SK-N-SH (cell line): ENCODE measurements around the gene MMP14. TPM values are rescaled to one million over a fixed set of nuclear protein-coding genes. Genes with fewer than 3 reads are reported as not detected.

Source experiments
- CTCF ChIA-PET: fragments of 300-600, 350-600 bp; formaldehyde crosslinking; extraction: SDS; loops from one replicate; lab custom pipeline; 2021; lab: Yijun Ruan, JAX
- POLR2A ChIA-PET: fragments of 350-600 bp; sonication (Branson Sonifier 250); formaldehyde crosslinking; extraction: SDS; loops from one replicate; lab custom pipeline; 2020; ENCODE audit warnings: antibody characterized with exemption, inconsistent platforms; lab: Yijun Ruan, JAX
- DNase-seq: peaks from one replicate; pipeline ENCODE4 v3.0.0; 2012
- H2AFZ ChIP-seq: fragments of 200-600 bp; sonication (generic); 2 replicates; pipeline ENCODE4 v1.8.1; 2016; ENCODE audit warnings: antibody characterized with exemption, mild to moderate bottlenecking, low read depth
- H3F3A ChIP-seq: fragments of 200-600 bp; sonication (generic); replicated peaks from 2 replicates; pipeline ENCODE3; 2016; ENCODE audit warnings: antibody characterized with exemption, mild to moderate bottlenecking; ENCODE audit not compliant: insufficient read depth
- H3K27ac ChIP-seq, 2 experiments: fragments of 200-500 bp in 1 of 2; fragments of 200-600 bp in 1 of 2; sonication (Bioruptor generic) in 1 of 2; sonication (generic), shearing (Covaris generic) in 1 of 2; 2 replicates each; pipeline versions ENCODE4 v1.5.1 to v1.6.1; 2014 to 2016; ENCODE audit warnings: low read depth in 2 of 2, inconsistent platforms in 1 of 2, low read length in 1 of 2, mild to moderate bottlenecking in 1 of 2, mixed read lengths in 1 of 2
- H3K27me3 ChIP-seq: fragments of 200-600 bp; sonication (generic), shearing (Covaris generic); 2 replicates; pipeline ENCODE4 v1.6.1; 2016; ENCODE audit warnings: mixed run types; ENCODE audit not compliant: insufficient read depth
- H3K36me3 ChIP-seq, 2 experiments: fragments of 200-500 bp in 1 of 2; fragments of 200-600 bp in 1 of 2; sonication (Bioruptor generic) in 1 of 2; sonication (generic) in 1 of 2; replicated peaks in 1 of 2; 2 replicates each; pipeline versions ENCODE3 to v1.5.1; 2014 to 2016; ENCODE audit warnings: low read length in 1 of 2, mild to moderate bottlenecking in 1 of 2; ENCODE audit not compliant: insufficient read depth in 2 of 2, control insufficient read depth in 1 of 2
- H3K4me1 ChIP-seq, 2 experiments: fragments of 200-500 bp in 1 of 2; fragments of 200-600 bp in 1 of 2; sonication (Bioruptor generic) in 1 of 2; sonication (generic), shearing (Covaris generic) in 1 of 2; 2 replicates each; pipeline versions ENCODE4 v1.5.1 to v1.6.1; 2014 to 2016; ENCODE audit warnings: low read depth in 1 of 2, low read length in 1 of 2, mixed run types in 1 of 2; ENCODE audit not compliant: insufficient read depth in 2 of 2, control insufficient read depth in 1 of 2
- H3K4me2 ChIP-seq: fragments of 200-600 bp; sonication (generic), shearing (Covaris generic); 2 replicates; pipeline ENCODE4 v1.6.1; 2017; ENCODE audit warnings: mixed run types
- H3K4me3 ChIP-seq, 2 experiments: fragments of 200-500 bp in 1 of 2; fragments of 200-600 bp in 1 of 2; sonication (Bioruptor generic) in 1 of 2; sonication (generic), shearing (Covaris generic) in 1 of 2; 2 replicates each; pipeline versions ENCODE4 v1.5.1 to v1.8.1; 2014 to 2016; ENCODE audit warnings: low read depth in 2 of 2, inconsistent platforms in 1 of 2, low read length in 1 of 2, mild to moderate bottlenecking in 1 of 2, mixed read lengths in 1 of 2, moderate library complexity in 1 of 2
- H3K79me2 ChIP-seq: fragments of 200-600 bp; sonication (generic); 2 replicates; pipeline ENCODE4 v1.8.1; 2017; ENCODE audit warnings: mild to moderate bottlenecking; ENCODE audit not compliant: insufficient read depth
- H3K9ac ChIP-seq: fragments of 200-600 bp; sonication (generic); 2 replicates; pipeline ENCODE4 v1.6.1; 2017; ENCODE audit warnings: mixed run types
- H3K9me2 ChIP-seq: fragments of 200-600 bp; sonication (generic); 2 replicates; pipeline ENCODE4 v1.6.1; 2017; ENCODE audit warnings: mixed run types
- H3K9me3 ChIP-seq: fragments of 200-600 bp; sonication (generic); 2 replicates; pipeline ENCODE4 v1.6.1; 2017; ENCODE audit warnings: mixed run types, mild to moderate bottlenecking, moderate library complexity
- H4K20me1 ChIP-seq: fragments of 200-600 bp; sonication (generic); 2 replicates; pipeline ENCODE4 v1.6.1; 2017; ENCODE audit warnings: mild to moderate bottlenecking, mixed run types; ENCODE audit not compliant: insufficient read depth
- CHD2 ChIP-seq: fragments of 150-350 bp; IDR thresholded peaks from 2 replicates; pipeline ENCODE4 v1.6.1; 2018; ENCODE audit warnings: low read length; ENCODE audit not compliant: partially characterized antibody
- ELF1 ChIP-seq: IDR thresholded peaks from 2 replicates; pipeline ENCODE4 v1.4.0; 2012
- FOSL2 ChIP-seq: IDR thresholded peaks from 2 replicates; pipeline ENCODE4 v1.4.0; 2012; ENCODE audit warnings: low read depth, mild to moderate bottlenecking, moderate library complexity, borderline replicate concordance
- FOXM1 ChIP-seq: IDR thresholded peaks from 2 replicates; pipeline ENCODE4 v1.4.0; 2012; ENCODE audit warnings: low read depth, mild to moderate bottlenecking
- GABPA ChIP-seq: IDR thresholded peaks from 2 replicates; pipeline ENCODE4 v1.4.0; 2012; ENCODE audit warnings: low read depth, mild to moderate bottlenecking
- MXI1 ChIP-seq: IDR thresholded peaks from 2 replicates; pipeline ENCODE4 v1.6.1; 2012; ENCODE audit warnings: mild to moderate bottlenecking, low read depth, low read length, improper control_type of control experiment
- NFIC ChIP-seq: IDR thresholded peaks from 2 replicates; pipeline ENCODE4 v1.4.0; 2012; ENCODE audit warnings: borderline replicate concordance
- RAD21 ChIP-seq: IDR thresholded peaks from 2 replicates; pipeline ENCODE4 v1.6.1; 2012; ENCODE audit warnings: mild to moderate bottlenecking, low read length
- RCOR1 ChIP-seq: fragments of 150-350 bp; IDR thresholded peaks from 2 replicates; pipeline ENCODE4 v1.6.1; 2017; ENCODE audit warnings: antibody characterized with exemption, low read length
- RFX5 ChIP-seq: IDR thresholded peaks from 2 replicates; pipeline ENCODE4 v1.6.1; 2012; ENCODE audit warnings: mild to moderate bottlenecking, improper control_type of control experiment, low read length
- RXRA ChIP-seq: IDR thresholded peaks from 2 replicates; pipeline ENCODE4 v1.4.0; 2012; ENCODE audit warnings: low read depth, mild to moderate bottlenecking, borderline replicate concordance
- SIN3A ChIP-seq: IDR thresholded peaks from 2 replicates; pipeline ENCODE4 v1.6.1; 2012; ENCODE audit warnings: low read depth, mild to moderate bottlenecking, low read length, moderate library complexity, borderline replicate concordance
- SMC3 ChIP-seq: IDR thresholded peaks from 2 replicates; pipeline ENCODE4 v1.6.1; 2012; ENCODE audit warnings: low read depth, low read length, improper control_type of control experiment
- TEAD4 ChIP-seq: IDR thresholded peaks from 2 replicates; pipeline ENCODE4 v1.4.0; 2012; ENCODE audit warnings: mild to moderate bottlenecking, borderline replicate concordance; ENCODE audit not compliant: insufficient read depth
- YY1 ChIP-seq: IDR thresholded peaks from 2 replicates; pipeline ENCODE4 v1.4.0; 2012; ENCODE audit warnings: low read depth, mild to moderate bottlenecking
- WGBS: methylation state at CpG from one replicate; pipeline ENCODE4 v1.1.6; 2017; ENCODE audit warnings: low lambda C conversion rate; 5-methylcytosine and 5-hydroxymethylcytosine counted together
- polyA plus RNA-seq, 3 experiments: library from polyadenylated mRNA; depleted of rRNA; stranded (reverse); fragments of >200 nt; gene quantifications; 2 replicates each; pipeline ENCODE4 v1.2.3, GENCODE V29; 2012
- TF ChIP-seq, protein P1 (sequence below): fragments of 200-600 bp; sonication (generic); IDR thresholded peaks from 2 replicates; pipeline ENCODE4 v1.6.1; 2017; ENCODE audit warnings: antibody characterized with exemption, mild to moderate bottlenecking, moderate library complexity
- TF ChIP-seq, protein P2 (sequence below): fragments of 150-350 bp; IDR thresholded peaks from 2 replicates; pipeline ENCODE4 v1.6.1; 2016; ENCODE audit warnings: mild to moderate bottlenecking, low read depth, low read length
- TF ChIP-seq, protein P3 (sequence below): IDR thresholded peaks from 2 replicates; pipeline ENCODE4 v1.4.0; 2012; ENCODE audit warnings: low read depth
- TF ChIP-seq, protein P4 (sequence below): fragments of 150-350 bp; IDR thresholded peaks from 2 replicates; pipeline ENCODE4 v1.6.1; 2017; ENCODE audit warnings: antibody characterized with exemption, low read length, low read depth, borderline replicate concordance
- TF ChIP-seq, protein P5 (sequence below): IDR thresholded peaks from 2 replicates; pipeline ENCODE4 v1.4.0; 2012; ENCODE audit warnings: low read depth, borderline replicate concordance

The MMP14 gene
- polyA plus RNA-seq, 1 of the 3 experiments (the other 2 are of a cell fraction) = 139 TPM

DNA sequence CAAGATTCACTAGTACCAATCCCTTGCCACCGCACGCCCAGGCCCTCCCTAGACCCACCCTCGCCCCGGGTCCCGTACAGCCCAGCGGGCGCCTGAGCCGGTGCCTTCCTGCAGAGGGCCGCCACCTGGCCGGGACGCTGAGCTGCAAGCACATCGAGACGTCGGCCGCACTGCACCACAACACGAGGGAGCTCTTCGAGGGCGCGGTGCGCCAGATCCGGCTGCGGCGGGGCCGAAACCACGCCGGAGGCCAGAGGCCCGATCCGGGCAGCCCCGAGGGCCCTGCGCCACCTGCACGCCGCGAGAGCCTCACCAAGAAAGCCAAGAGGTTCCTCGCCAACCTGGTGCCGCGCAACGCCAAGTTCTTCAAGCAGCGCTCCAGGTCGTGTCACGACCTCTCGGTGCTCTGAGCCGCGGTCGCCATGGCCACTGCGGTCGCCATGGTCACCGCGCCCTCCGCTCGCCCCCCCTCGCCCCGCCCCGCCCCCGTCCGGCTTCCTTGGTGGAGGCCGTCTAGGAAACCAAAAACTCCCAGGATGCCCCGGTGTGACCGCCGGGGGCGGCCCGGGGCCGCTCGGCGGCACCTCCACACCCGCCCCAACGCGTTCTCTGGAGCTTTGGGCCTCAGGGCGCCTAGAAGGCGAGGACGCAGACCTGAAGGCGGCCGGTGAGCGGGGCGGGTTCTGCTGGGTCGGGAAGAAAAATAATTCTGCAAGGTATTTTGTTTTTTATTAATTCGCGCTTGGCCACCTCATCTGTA is 50.3 kb downstream of the MMP14 start (continued):
- TF ChIP-seq SMC3 (no peak), CHD2 (no peak), RXRA (no peak; the same call in 1 of the 2 replicates), SIN3A (0 out of 2 replicates have a peak, but pooled peaks have one; percentile 22), ELF1 (no peak; the same call in 1 of the 2 replicates), FOSL2 (no peak)
- TF ChIP-seq, protein P1, sequence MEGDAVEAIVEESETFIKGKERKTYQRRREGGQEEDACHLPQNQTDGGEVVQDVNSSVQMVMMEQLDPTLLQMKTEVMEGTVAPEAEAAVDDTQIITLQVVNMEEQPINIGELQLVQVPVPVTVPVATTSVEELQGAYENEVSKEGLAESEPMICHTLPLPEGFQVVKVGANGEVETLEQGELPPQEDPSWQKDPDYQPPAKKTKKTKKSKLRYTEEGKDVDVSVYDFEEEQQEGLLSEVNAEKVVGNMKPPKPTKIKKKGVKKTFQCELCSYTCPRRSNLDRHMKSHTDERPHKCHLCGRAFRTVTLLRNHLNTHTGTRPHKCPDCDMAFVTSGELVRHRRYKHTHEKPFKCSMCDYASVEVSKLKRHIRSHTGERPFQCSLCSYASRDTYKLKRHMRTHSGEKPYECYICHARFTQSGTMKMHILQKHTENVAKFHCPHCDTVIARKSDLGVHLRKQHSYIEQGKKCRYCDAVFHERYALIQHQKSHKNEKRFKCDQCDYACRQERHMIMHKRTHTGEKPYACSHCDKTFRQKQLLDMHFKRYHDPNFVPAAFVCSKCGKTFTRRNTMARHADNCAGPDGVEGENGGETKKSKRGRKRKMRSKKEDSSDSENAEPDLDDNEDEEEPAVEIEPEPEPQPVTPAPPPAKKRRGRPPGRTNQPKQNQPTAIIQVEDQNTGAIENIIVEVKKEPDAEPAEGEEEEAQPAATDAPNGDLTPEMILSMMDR = peak; percentile 15; the same call in 1 of the 2 replicates
- TF ChIP-seq, protein P2, sequence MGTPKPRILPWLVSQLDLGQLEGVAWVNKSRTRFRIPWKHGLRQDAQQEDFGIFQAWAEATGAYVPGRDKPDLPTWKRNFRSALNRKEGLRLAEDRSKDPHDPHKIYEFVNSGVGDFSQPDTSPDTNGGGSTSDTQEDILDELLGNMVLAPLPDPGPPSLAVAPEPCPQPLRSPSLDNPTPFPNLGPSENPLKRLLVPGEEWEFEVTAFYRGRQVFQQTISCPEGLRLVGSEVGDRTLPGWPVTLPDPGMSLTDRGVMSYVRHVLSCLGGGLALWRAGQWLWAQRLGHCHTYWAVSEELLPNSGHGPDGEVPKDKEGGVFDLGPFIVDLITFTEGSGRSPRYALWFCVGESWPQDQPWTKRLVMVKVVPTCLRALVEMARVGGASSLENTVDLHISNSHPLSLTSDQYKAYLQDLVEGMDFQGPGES = no peak
- TF ChIP-seq, all 33 proteins: peak for 7

DNA sequence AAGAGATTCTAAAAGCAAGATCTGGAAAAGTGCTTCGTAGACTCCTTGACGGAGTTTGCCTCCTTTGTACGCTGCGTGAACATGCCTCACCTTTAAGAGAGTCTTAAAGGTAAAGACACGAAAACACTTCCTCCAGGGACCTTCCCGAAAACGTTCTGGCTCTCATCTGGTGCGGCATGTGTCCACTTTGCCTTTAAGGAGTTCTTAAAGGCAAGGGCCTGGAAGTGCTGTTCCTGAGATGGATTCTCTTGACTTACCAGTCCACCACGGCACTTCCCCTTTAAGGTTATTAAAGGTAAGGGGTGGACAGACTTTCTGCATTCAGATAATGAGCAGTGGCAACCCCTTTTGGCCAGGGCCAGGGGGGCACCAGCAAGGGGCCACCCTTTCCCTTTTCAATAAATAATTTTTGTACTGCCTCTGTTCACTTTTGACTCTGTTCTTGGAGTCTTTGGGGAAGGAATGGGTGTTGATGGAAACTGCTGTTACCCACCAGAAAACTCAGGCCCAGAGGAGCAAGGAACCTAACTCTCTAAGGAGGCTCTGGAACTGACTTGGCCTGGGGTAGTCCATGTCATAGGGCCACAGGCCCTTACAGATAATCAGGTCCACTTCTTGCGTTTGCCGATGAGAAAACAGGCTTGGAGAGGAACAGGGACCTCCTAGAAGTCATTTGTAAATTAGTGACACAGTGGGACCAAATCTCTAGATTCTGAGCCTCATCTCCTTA is 51.0 kb downstream of the MMP14 start:
- WGBS = 11% methylated on average over 10 of the region's 11 CpGs
- ChIA-PET POLR2A (interaction anchor here (1.7 kb wide), 1 partner anchor 16 kb away, joined by 3 read pairs; the partner anchor contains the start of gene LRP10), CTCF (interaction anchor here (1.3 to 13.0 kb wide), 7 partner anchors 9 to 108 kb away, joined by 3 to 96 read pairs (median 13); no protein-coding TSS in a partner anchor)
- peak overlapping the region; percentile 88 for H3K4me2 ChIP-seq
- no peaks in the 10 kb centered on the region for H3K27me3 ChIP-seq
- peak overlapping the region; percentile 82 for H3K9ac ChIP-seq
- peak; percentile 81 for DNase-seq
- H3K4me3 ChIP-seq = peak overlapping the region; percentile 63 to 82
- no peaks in the 10 kb centered on the region for H3K9me2 ChIP-seq
- no peaks in the 10 kb centered on the region for H3F3A ChIP-seq
- H3K9me3 ChIP-seq = no peaks in the 10 kb centered on the region
- H3K4me1 ChIP-seq = peaks cover 8 to 39% of the 10 kb centered on the region in 2 experiments; a peak in 2 of 4 replicates
- H2AFZ ChIP-seq = peak overlapping the region; percentile 98; the same call in 1 of the 2 replicates
- no peaks in the 10 kb centered on the region for H3K36me3 ChIP-seq
- no peaks in the 10 kb centered on the region for H4K20me1 ChIP-seq
- peak overlapping the region; percentile 75 to 92 for H3K27ac ChIP-seq
- H3K79me2 ChIP-seq = peaks cover 6% of the 10 kb centered on the region; the same call in 1 of the 2 replicates
- TF ChIP-seq SIN3A = no peak
- TF ChIP-seq, protein P3, sequence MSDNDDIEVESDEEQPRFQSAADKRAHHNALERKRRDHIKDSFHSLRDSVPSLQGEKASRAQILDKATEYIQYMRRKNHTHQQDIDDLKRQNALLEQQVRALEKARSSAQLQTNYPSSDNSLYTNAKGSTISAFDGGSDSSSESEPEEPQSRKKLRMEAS = peak; percentile 92
- TF ChIP-seq YY1 = no peak
- TF ChIP-seq MXI1 = peak; percentile 31; the same call in 1 of the 2 replicates
- no peak for TF ChIP-seq GABPA
- TF ChIP-seq, protein P1 = no peak
- TF ChIP-seq RAD21 = no peak
- no peak for TF ChIP-seq RFX5
- no peak for TF ChIP-seq NFIC
- TF ChIP-seq, protein P4, sequence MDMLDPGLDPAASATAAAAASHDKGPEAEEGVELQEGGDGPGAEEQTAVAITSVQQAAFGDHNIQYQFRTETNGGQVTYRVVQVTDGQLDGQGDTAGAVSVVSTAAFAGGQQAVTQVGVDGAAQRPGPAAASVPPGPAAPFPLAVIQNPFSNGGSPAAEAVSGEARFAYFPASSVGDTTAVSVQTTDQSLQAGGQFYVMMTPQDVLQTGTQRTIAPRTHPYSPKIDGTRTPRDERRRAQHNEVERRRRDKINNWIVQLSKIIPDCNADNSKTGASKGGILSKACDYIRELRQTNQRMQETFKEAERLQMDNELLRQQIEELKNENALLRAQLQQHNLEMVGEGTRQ = no peak
- TF ChIP-seq CHD2 = peak; percentile 8
- TF ChIP-seq TEAD4 = no peak
- no peak for TF ChIP-seq RCOR1
- TF ChIP-seq FOXM1 = no peak
- TF ChIP-seq, protein P5, sequence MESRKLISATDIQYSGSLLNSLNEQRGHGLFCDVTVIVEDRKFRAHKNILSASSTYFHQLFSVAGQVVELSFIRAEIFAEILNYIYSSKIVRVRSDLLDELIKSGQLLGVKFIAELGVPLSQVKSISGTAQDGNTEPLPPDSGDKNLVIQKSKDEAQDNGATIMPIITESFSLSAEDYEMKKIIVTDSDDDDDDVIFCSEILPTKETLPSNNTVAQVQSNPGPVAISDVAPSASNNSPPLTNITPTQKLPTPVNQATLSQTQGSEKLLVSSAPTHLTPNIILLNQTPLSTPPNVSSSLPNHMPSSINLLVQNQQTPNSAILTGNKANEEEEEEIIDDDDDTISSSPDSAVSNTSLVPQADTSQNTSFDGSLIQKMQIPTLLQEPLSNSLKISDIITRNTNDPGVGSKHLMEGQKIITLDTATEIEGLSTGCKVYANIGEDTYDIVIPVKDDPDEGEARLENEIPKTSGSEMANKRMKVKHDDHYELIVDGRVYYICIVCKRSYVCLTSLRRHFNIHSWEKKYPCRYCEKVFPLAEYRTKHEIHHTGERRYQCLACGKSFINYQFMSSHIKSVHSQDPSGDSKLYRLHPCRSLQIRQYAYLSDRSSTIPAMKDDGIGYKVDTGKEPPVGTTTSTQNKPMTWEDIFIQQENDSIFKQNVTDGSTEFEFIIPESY = no peak
